OCI-LY3 (cell line): ENCODE data around the gene ANKIB1.

Experiments used
- EZH2phosphoT487 ChIP-seq: fragments of 200-600 bp; shearing (Covaris generic); IDR thresholded peaks from 2 replicates; pipeline ENCODE4 v1.6.1; 2018; ENCODE audit warnings: antibody characterized with exemption, mixed run types, low read depth
- TF ChIP-seq, protein P1 (sequence below): fragments of 200-600, 300-600 bp; sonication (generic); IDR thresholded peaks from 2 replicates; pipeline ENCODE4 v1.5.1; 2014; ENCODE audit warnings: antibody characterized with exemption, low read length, low read depth

DNA sequence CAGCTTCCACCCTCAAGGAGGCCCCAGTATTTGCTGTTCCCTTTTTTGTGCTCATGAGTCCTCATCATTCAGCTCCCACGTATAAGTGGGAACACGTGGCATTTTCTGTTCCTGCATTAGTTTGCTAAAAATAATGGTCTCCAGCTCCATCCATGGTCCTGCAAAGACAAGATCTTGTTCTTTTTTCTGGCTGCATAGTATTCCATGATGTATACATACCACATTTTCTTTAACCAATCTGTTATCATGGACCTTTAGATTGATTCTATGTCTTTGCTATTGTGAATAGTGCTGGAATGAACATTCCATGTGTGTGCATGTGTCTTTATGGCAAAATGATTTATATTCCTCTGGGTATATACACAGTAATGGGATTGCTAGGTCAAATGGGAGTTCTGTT lies 17.0 kb upstream of the ANKIB1 start:
- TF ChIP-seq, protein P1, sequence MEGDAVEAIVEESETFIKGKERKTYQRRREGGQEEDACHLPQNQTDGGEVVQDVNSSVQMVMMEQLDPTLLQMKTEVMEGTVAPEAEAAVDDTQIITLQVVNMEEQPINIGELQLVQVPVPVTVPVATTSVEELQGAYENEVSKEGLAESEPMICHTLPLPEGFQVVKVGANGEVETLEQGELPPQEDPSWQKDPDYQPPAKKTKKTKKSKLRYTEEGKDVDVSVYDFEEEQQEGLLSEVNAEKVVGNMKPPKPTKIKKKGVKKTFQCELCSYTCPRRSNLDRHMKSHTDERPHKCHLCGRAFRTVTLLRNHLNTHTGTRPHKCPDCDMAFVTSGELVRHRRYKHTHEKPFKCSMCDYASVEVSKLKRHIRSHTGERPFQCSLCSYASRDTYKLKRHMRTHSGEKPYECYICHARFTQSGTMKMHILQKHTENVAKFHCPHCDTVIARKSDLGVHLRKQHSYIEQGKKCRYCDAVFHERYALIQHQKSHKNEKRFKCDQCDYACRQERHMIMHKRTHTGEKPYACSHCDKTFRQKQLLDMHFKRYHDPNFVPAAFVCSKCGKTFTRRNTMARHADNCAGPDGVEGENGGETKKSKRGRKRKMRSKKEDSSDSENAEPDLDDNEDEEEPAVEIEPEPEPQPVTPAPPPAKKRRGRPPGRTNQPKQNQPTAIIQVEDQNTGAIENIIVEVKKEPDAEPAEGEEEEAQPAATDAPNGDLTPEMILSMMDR, result no peak
- TF ChIP-seq EZH2phosphoT487, result no peak
